HCT116 (cell line): ENCODE results near the gene HTR5A.

ENCODE experiments used
- CBX3 ChIP-seq: IDR thresholded peaks from 2 replicates; pipeline ENCODE4 v1.6.1; 2012; ENCODE audit warnings: low read depth
- CEBPB ChIP-seq: IDR thresholded peaks from 2 replicates; pipeline ENCODE4 v1.6.1; 2012; ENCODE audit warnings: low read depth
- CTCF ChIP-seq, 3 experiments: fragments of 200-600 bp in 1 of 3; sonication (generic) in 1 of 3; IDR thresholded peaks in 2 of 3; conservative IDR thresholded peaks in 1 of 3; 2 replicates each; pipeline ENCODE4 v1.5.1; 2012 to 2017; ENCODE audit warnings: low read depth in 2 of 3, low read length in 2 of 3, antibody characterized with exemption in 1 of 3, borderline replicate concordance in 1 of 3, control low read depth in 1 of 3, mild to moderate bottlenecking in 1 of 3, mixed read lengths in 1 of 3, mixed run types in 1 of 3, moderate library complexity in 1 of 3; ENCODE audit not compliant: insufficient read depth in 1 of 3
- EGR1 ChIP-seq: IDR thresholded peaks from 2 replicates; pipeline ENCODE4 v1.6.1; 2012; ENCODE audit warnings: low read depth
- EZH2 ChIP-seq: fragments of 200-600 bp; sonication (generic); IDR thresholded peaks from 2 replicates; pipeline ENCODE4 v1.6.1; 2017; ENCODE audit warnings: antibody characterized with exemption, mixed run types
- POLR2A ChIP-seq: IDR thresholded peaks from 2 replicates; pipeline ENCODE4 v1.7.0; 2011; ENCODE audit warnings: borderline replicate concordance; ENCODE audit not compliant: insufficient read depth, insufficient read length; ENCODE audit errors: extremely low read depth
- POLR2AphosphoS5 ChIP-seq: IDR thresholded peaks from 2 replicates; pipeline ENCODE4 v1.6.1; 2011; ENCODE audit warnings: mild to moderate bottlenecking, low read depth, low read length, moderate library complexity
- RAD21 ChIP-seq: IDR thresholded peaks from 2 replicates; pipeline ENCODE4 v1.6.1; 2012; ENCODE audit warnings: low read depth, mild to moderate bottlenecking
- REST ChIP-seq: IDR thresholded peaks from 2 replicates; pipeline ENCODE4 v1.6.1; 2012; ENCODE audit warnings: low read depth
- SIN3A ChIP-seq: IDR thresholded peaks from 2 replicates; pipeline ENCODE4 v1.6.1; 2012; ENCODE audit warnings: low read depth
- SRF ChIP-seq: IDR thresholded peaks from 2 replicates; pipeline ENCODE4 v1.6.1; 2012; ENCODE audit warnings: low read depth
- ZBTB33 ChIP-seq: IDR thresholded peaks from 2 replicates; pipeline ENCODE4 v1.6.1; 2011; ENCODE audit warnings: mild to moderate bottlenecking, low read length, moderate library complexity; ENCODE audit not compliant: insufficient replicate concordance; ENCODE audit errors: extremely low read depth
- ZNF274 ChIP-seq: fragments of 200-500 bp; sonication (Bioruptor generic); IDR thresholded peaks from 2 replicates; pipeline ENCODE4 v1.6.1; 2014; ENCODE audit warnings: mild to moderate bottlenecking, low read depth, low read length, inconsistent platforms

GRCh38 chr7:155048006-155048405, 22.1 kb upstream of the HTR5A start:
- TF ChIP-seq SRF = no peak
- TF ChIP-seq CBX3 = no peak
- no peak for TF ChIP-seq POLR2AphosphoS5
- TF ChIP-seq CTCF (IDR thresholded peaks at IDR 0.05 in 2 of 3, conservative IDR thresholded peaks at IDR 0.05 in 1 of 3; ENCODE audit: borderline replicate concordance in 1 of 3, insufficient read depth in 1 of 3, low read depth in 2 of 3, low read length in 2 of 3) = no peak
- TF ChIP-seq POLR2A = no peak
- TF ChIP-seq CEBPB = no peak
- TF ChIP-seq RAD21 = no peak
- TF ChIP-seq ZNF274 = no peak
- no peak for TF ChIP-seq EGR1
- TF ChIP-seq EZH2 = no peak
- no peak for TF ChIP-seq REST
- no peak for TF ChIP-seq ZBTB33
- TF ChIP-seq SIN3A = no peak
